Measurements from ENCODE around the gene MAN2B1.
"Not testable (repeated sequence)": the region's sequence is repeated elsewhere in the genome, so short reads cannot be mapped to it uniquely, and the experiment has no call there.

Gene MAN2B1

DNA sequence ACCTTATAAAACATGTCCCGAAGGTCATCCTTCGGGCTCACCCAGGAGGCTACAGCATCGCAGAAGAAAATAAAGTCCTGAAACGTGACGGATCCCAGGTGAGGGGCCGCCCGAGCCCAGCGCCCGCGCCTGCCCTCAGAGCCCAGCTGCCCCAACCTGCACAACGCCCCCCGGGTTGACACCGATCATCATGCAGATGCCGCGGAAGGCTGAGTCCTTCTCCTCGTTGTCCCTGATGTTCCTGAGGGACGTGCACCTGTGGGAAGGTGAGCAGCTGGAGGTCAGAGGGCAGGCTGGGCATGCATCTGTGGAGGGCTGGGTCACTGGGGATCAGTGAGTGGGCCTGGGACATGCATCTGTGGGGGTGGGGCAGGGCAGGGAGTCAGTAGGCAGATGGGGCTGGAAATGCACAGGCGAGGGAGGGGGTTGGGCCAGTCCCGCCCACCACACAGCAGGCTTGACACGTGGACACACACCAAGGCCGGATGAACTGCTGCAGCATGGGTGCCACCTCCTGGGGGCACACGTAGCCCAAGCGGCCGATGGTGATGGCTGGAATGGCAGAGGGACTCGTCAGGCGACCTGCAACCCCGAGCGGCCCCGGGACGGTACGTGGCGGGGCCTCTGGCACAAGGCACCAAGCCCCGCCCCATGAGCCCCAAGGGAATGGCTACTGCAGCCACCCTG lies 35.2 kb upstream of the MAN2B1 start:
- no peak overlapping the region for H3K4me3 ChIP-seq (ENCODE audit: low read depth in 1 of 2, low read length in 2 of 2)
- H3K27ac ChIP-seq (ENCODE audit: low read depth, low read length) = no peak overlapping the region
- peaks cover 50% of the 10 kb centered on the region for H3K36me3 ChIP-seq (ENCODE audit: insufficient read depth, low read length)
- H3K9me3 ChIP-seq (ENCODE audit: low read length) = no peaks in the 10 kb centered on the region
- H3K27me3 ChIP-seq (ENCODE audit: control insufficient read depth in 1 of 2, insufficient read depth in 2 of 2, low read length in 2 of 2) = no peaks in the 10 kb centered on the region
- H3K9ac ChIP-seq (ENCODE audit: low read length) = no peak overlapping the region
- H3K4me1 ChIP-seq (ENCODE audit: insufficient read depth, low read length) = peaks cover 5% of the 10 kb centered on the region

DNA sequence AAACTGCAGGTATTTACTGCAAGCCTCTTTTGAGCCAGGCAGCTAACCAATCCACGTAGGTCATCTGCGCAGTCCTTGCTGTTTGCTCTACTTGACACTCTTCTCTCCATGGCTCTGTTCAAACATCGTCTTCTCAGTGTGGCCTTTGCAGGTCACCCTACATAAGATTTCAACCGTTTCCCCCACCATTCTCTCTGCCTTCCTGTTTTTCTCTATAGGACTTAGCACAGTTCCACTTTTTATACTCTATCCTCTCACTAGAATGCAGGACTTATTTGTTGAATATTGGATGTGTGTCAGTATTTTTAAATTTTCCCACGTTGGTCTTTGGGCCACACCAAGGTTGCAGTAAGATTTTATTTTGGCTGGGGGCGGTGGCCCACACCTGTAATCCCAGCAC lies 31.6 kb upstream of the MAN2B1 start:
- peaks cover 13% of the 10 kb centered on the region for H3K4me1 ChIP-seq (ENCODE audit: insufficient read depth, low read length)
- no peak overlapping the region for H3K27ac ChIP-seq (ENCODE audit: low read depth, low read length)
- H3K9me3 ChIP-seq (ENCODE audit: low read length) = no peaks in the 10 kb centered on the region
- H3K36me3 ChIP-seq (ENCODE audit: insufficient read depth, low read length) = peaks cover 20% of the 10 kb centered on the region
- no peaks in the 10 kb centered on the region for H3K27me3 ChIP-seq (ENCODE audit: control insufficient read depth in 1 of 2, insufficient read depth in 2 of 2, low read length in 2 of 2)
- no peak overlapping the region for H3K4me3 ChIP-seq (ENCODE audit: low read depth in 1 of 2, low read length in 2 of 2)
- no peak overlapping the region for H3K9ac ChIP-seq (ENCODE audit: low read length)

DNA sequence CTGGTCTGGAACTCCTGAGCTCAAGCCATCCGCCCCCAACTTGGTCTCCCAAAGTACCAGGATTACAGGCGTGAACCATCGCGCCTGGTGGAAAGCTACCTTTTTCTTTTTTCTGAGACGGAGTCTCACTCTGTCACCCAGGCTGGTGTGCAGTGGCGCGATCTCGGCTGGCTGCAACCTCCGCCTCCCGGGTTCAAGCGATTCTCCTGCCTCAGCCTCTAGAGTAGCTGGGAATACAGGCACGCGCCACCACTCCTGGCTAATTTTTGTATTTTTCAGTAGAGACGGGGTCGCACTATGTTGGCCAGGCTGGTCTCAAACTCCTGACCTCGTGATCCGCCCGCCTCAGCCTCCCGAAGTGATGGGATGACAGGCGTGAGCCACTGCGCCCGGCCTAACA lies 30.9 kb upstream of the MAN2B1 start:
- not testable (repeated sequence) for H3K9ac ChIP-seq (ENCODE audit: low read length); H3K27ac ChIP-seq (ENCODE audit: low read depth, low read length); H3K27me3 ChIP-seq (ENCODE audit: control insufficient read depth in 1 of 2, insufficient read depth in 2 of 2, low read length in 2 of 2); H3K9me3 ChIP-seq (ENCODE audit: low read length); H3K4me3 ChIP-seq (ENCODE audit: low read depth in 1 of 2, low read length in 2 of 2)
- peaks cover 13% of the 10 kb centered on the region for H3K4me1 ChIP-seq (ENCODE audit: insufficient read depth, low read length)
- H3K36me3 ChIP-seq (ENCODE audit: insufficient read depth, low read length) = peaks cover 13% of the 10 kb centered on the region

DNA sequence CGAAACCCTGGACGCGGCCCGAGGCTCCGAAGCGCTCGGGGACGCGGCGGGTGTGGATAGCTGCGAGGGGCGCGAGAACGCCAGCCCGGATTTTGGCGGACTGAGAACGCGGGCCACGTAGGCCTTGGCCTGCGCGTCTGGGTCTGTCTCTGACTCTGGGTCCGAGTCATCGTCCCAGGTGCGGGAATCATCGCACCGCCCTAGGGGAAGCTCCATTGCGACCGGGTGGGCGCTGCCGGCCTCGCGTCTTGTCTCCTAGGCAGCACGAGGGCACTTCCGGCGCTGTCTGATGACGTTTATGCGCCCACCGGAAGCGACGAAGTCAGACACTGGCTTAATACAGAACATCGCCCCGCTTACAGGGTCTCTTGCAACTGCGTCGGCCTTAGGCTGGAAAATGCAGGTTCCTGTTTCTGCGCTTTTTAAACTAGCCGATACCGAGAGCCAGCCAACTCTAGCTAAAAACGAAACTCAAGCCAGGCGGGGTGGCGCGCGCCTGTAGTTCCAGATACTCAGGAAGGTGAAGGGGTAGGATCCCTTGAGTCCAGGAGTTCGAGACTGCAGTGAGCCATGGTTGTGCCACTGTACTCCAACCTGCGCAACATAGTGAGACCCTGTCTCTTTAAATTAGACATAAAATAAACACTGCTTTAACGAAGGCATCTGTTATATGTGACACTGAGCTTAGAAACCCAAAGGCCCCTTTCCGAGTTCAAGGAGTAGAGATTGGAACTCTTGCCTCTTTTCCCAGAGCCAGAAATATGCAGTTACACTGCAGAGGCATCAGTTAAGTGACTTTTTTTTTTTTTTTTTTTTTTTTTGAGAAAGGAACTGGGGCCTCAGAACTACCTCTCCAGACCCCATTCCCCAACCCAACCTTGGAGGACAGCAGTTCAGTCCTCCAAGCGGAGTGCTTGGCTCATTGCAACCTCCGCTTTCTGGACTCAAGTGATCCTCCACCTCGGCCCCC lies 30.1 kb upstream of the MAN2B1 start, which contains the start of gene FBXW9:
Gene FBXW9, minus strand, starts transcription at position 266 of the 970 bp plus-strand sequence. Its CDS starts 50 bp downstream, at position 216.
- Histone ChIP-seq H3K27ac (ENCODE audit: low read depth, low read length) (peak within 1 kb of the TSS; percentile 88), H3K36me3 (ENCODE audit: insufficient read depth, low read length) (peaks cover 10% of the 10 kb centered on the region), H3K27me3 (ENCODE audit: control insufficient read depth in 1 of 2, insufficient read depth in 2 of 2, low read length in 2 of 2) (no peaks in the 10 kb centered on the region), H3K4me3 (ENCODE audit: low read depth in 1 of 2, low read length in 2 of 2) (peak within 1 kb of the TSS; percentile 75 to 80), H3K9me3 (ENCODE audit: low read length) (no peaks in the 10 kb centered on the region), H3K4me1 (ENCODE audit: insufficient read depth, low read length) (peaks cover 13% of the 10 kb centered on the region), H3K9ac (ENCODE audit: low read length) (peak within 1 kb of the TSS; percentile 41)

DNA sequence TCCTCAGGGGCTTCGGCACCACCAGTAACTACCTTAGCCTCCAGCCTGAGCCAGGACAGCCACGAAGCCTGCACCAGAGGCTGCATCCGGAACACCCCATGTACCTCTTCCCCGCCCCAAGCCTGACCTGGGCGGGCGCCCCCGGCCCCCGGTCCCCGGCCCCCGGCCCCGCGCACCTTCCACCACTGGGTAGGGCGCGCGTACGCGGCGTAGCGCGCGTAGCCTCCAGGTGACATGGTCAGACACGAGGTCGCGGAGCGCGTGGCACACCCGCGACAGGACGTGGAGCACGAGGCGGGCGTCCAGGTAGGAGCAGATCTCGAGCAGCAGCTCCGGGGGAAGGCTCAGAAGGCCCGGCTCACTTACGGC lies 29.4 kb upstream of the MAN2B1 start:
- peak overlapping the region; percentile 41 for H3K9ac ChIP-seq (ENCODE audit: low read length)
- no peaks in the 10 kb centered on the region for H3K9me3 ChIP-seq (ENCODE audit: low read length)
- H3K36me3 ChIP-seq (ENCODE audit: insufficient read depth, low read length) = peaks cover 3% of the 10 kb centered on the region
- H3K4me3 ChIP-seq (ENCODE audit: low read depth in 1 of 2, low read length in 2 of 2) = peak overlapping the region; percentile 75 to 80
- peak overlapping the region; percentile 88 for H3K27ac ChIP-seq (ENCODE audit: low read depth, low read length)
- peaks cover 13% of the 10 kb centered on the region for H3K4me1 ChIP-seq (ENCODE audit: insufficient read depth, low read length)
- H3K27me3 ChIP-seq (ENCODE audit: control insufficient read depth in 1 of 2, insufficient read depth in 2 of 2, low read length in 2 of 2) = no peaks in the 10 kb centered on the region

DNA sequence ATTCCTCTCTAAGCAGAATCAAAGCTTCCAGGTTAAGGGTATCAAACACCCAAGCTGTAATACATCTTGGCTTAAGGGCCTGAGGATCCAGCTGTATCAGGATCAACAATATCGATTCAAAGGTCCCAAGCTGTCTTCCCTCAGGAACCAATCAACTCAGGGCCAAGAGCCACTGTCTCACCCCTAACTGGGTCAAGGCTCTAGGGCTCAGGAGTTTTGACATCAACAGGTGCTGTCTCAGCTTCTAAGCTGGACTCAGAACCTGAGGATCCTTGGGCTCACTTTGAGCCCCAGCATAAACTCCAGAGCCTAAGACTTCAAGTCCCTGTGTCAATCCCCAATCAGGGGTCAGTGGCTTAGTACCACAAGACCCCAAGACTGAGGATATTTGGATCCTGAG lies 29.0 kb upstream of the MAN2B1 start:
- no peaks in the 10 kb centered on the region for H3K9me3 ChIP-seq (ENCODE audit: low read length)
- no peaks in the 10 kb centered on the region for H3K27me3 ChIP-seq (ENCODE audit: control insufficient read depth in 1 of 2, insufficient read depth in 2 of 2, low read length in 2 of 2)
- H3K36me3 ChIP-seq (ENCODE audit: insufficient read depth, low read length) = no peaks in the 10 kb centered on the region
- H3K9ac ChIP-seq (ENCODE audit: low read length) = peak overlapping the region; percentile 41
- peaks cover 13% of the 10 kb centered on the region for H3K4me1 ChIP-seq (ENCODE audit: insufficient read depth, low read length)
- peak overlapping the region; percentile 75 to 80 for H3K4me3 ChIP-seq (ENCODE audit: low read depth in 1 of 2, low read length in 2 of 2)
- no peak overlapping the region for H3K27ac ChIP-seq (ENCODE audit: low read depth, low read length)

DNA sequence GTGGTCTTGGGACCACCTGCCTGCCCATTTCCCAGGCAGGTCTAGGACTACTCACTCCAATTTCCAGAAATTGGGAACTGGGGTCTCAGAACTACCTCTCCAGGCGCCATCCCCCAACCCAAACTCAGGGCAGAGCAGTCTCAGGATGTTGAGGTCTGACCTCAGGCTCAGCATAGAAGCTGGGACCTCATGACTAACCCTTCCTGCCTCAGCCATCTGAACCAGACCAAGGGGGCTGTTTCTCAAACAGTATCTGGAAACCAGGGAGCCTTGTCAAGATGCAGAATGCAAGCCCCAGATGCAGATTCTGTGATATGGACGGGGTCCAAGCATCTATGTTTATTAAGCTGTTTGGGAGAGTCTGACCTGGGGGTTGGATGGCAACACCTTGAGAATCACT lies 28.6 kb upstream of the MAN2B1 start:
- Histone ChIP-seq H3K27me3 (ENCODE audit: control insufficient read depth in 1 of 2, insufficient read depth in 2 of 2, low read length in 2 of 2) (no peaks in the 10 kb centered on the region), H3K36me3 (ENCODE audit: insufficient read depth, low read length) (no peaks in the 10 kb centered on the region), H3K4me1 (ENCODE audit: insufficient read depth, low read length) (peaks cover 13% of the 10 kb centered on the region), H3K9me3 (ENCODE audit: low read length) (no peaks in the 10 kb centered on the region), H3K27ac (ENCODE audit: low read depth, low read length) (no peak overlapping the region), H3K9ac (ENCODE audit: low read length) (no peak overlapping the region), H3K4me3 (ENCODE audit: low read depth in 1 of 2, low read length in 2 of 2) (no peak overlapping the region)

DNA sequence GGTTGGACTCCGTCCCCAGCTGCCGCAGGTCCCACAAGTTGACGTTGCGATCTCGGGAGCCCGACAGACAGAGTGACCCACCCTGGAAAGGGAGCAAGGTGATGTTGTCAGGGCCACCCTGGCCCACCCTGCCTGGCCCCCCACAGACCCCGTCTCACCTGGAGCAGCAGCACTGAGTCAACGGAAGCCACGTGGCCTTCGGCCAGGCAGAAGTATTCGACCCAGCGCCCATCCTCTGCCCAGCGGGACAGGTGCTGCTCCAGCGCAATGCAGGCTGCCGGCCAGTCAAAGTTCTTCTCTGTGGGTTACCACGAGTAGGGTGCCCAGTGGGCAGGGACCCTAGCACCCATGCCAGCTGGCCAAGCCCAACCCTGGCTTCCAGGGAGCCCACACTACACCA lies 28.1 kb upstream of the MAN2B1 start:
- Histone ChIP-seq H3K27ac (ENCODE audit: low read depth, low read length) (no peak overlapping the region), H3K36me3 (ENCODE audit: insufficient read depth, low read length) (no peaks in the 10 kb centered on the region), H3K4me3 (ENCODE audit: low read depth in 1 of 2, low read length in 2 of 2) (no peak overlapping the region), H3K27me3 (ENCODE audit: control insufficient read depth in 1 of 2, insufficient read depth in 2 of 2, low read length in 2 of 2) (no peaks in the 10 kb centered on the region), H3K4me1 (ENCODE audit: insufficient read depth, low read length) (peaks cover 13% of the 10 kb centered on the region), H3K9me3 (ENCODE audit: low read length) (no peaks in the 10 kb centered on the region), H3K9ac (ENCODE audit: low read length) (no peak overlapping the region)

DNA sequence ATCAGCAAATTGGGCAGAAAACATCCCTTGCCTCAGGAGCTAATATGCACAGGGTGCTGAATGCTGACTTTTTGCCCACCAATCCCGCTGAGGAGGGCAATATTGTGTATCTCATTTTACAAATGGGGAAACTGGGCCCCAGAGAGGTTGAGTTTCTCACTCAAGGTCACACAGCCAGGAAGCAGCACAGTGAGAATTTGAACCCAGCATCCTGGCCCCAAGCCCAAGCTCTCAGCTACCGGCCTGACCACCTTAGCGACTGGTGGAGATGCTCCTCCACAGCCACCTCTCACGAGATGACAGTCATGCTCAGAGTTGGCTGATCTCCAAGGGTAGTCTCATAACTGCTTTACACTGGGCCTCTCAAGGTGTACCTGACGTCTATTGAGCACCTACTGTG lies 26.4 kb upstream of the MAN2B1 start:
- H3K4me3 ChIP-seq (ENCODE audit: low read depth in 1 of 2, low read length in 2 of 2) = no peak overlapping the region
- no peaks in the 10 kb centered on the region for H3K27me3 ChIP-seq (ENCODE audit: control insufficient read depth in 1 of 2, insufficient read depth in 2 of 2, low read length in 2 of 2)
- H3K9me3 ChIP-seq (ENCODE audit: low read length) = no peaks in the 10 kb centered on the region
- H3K4me1 ChIP-seq (ENCODE audit: insufficient read depth, low read length) = peaks cover 13% of the 10 kb centered on the region
- no peak overlapping the region for H3K9ac ChIP-seq (ENCODE audit: low read length)
- H3K36me3 ChIP-seq (ENCODE audit: insufficient read depth, low read length) = no peaks in the 10 kb centered on the region
- H3K27ac ChIP-seq (ENCODE audit: low read depth, low read length) = no peak overlapping the region

DNA sequence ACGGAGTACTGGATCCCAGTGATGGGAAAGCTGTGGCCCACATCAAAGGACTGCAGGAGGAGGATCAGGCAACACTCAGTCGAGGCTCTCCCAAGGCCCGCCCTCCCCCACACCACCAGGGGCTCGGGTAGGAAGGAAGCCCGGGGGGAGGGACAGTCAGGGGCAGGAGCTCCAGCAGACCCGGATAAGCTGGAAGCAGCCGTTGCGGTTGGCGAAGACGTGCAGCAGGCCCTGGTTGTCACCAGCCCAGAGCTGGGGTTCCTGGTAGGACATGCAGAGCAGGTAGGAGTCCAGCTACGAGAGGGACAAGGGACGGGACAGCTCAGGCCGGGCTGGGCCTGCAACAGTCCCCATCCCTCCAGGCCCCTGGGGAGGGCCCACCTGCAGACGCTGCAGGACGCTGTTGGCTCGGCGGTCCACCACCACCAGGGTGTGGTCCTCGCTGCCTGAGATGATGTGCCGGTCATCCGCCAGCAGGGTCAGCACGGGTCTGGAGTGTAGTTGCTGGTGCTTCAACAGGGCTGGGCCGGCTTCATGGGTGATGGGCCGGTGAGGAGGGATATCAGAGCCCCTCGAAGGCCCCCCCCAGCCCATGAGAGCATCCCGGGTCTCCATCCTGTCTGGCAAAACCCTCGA lies 23.2 kb upstream of the MAN2B1 start:
- no peaks in the 10 kb centered on the region for H3K36me3 ChIP-seq (ENCODE audit: insufficient read depth, low read length)
- H3K9me3 ChIP-seq (ENCODE audit: low read length) = no peaks in the 10 kb centered on the region
- no peak overlapping the region for H3K27ac ChIP-seq (ENCODE audit: low read depth, low read length)
- no peaks in the 10 kb centered on the region for H3K4me1 ChIP-seq (ENCODE audit: insufficient read depth, low read length)
- no peak overlapping the region for H3K9ac ChIP-seq (ENCODE audit: low read length)
- H3K4me3 ChIP-seq (ENCODE audit: low read depth in 1 of 2, low read length in 2 of 2) = no peak overlapping the region
- no peaks in the 10 kb centered on the region for H3K27me3 ChIP-seq (ENCODE audit: control insufficient read depth in 1 of 2, insufficient read depth in 2 of 2, low read length in 2 of 2)

DNA sequence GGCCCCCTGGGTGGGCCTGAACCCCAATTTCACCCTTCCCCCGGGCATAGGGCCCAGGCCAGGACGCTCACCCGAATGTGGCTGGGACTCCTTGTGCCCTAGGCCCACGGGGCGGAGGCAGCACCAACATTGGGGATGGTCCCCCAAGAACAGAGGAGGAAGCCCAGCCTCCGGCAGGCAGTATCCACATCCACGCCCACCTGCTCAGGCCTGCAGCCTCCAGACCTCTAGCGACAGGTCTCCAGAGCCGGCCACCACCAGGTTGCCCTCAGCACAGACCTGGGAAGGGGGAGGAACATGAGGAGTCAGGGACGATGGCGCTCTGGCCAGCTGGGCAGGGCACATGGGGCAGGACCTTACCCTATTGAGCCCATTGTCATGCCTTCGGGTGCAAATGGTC lies 22.5 kb upstream of the MAN2B1 start:
- Histone ChIP-seq H3K9me3 (ENCODE audit: low read length) (no peaks in the 10 kb centered on the region), H3K9ac (ENCODE audit: low read length) (no peak overlapping the region)

More for the DNA sequence above, 22.5 kb upstream of the MAN2B1 start:
- Histone ChIP-seq H3K4me3 (ENCODE audit: low read depth in 1 of 2, low read length in 2 of 2) (no peak overlapping the region), H3K36me3 (ENCODE audit: insufficient read depth, low read length) (no peaks in the 10 kb centered on the region), H3K27ac (ENCODE audit: low read depth, low read length) (no peak overlapping the region), H3K27me3 (ENCODE audit: control insufficient read depth in 1 of 2, insufficient read depth in 2 of 2, low read length in 2 of 2) (no peaks in the 10 kb centered on the region), H3K4me1 (ENCODE audit: insufficient read depth, low read length) (no peaks in the 10 kb centered on the region)

Data from muscle layer of colon (tissue), 2 donors.